ENCODE results near the gene WAPL. TPM values are rescaled to one million over a fixed set of nuclear protein-coding genes. Genes with fewer than 3 reads are reported as not detected.

Gene WAPL
- polyA plus RNA-seq, 1 donor from 2014 or later: 30.6 TPM

DNA sequence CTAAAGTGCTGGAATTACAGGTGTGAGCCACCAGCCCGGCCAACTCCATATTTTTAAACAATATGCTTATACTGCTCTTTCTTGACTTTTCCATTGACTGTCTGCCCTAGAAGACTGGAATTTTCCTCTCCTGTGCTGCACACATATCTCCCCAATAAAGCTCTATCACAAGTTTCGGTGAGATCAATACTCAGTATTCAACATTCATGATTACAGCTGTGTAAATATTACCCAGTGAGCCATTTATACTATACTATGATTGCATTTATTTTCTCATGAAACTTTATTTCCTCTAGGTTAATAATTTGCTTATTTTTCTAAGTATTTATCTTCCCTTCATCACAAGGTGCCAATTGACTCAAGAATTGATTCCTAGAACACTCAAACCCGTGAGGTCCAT lies 106.5 kb downstream of the WAPL start:
- no peaks in the 10 kb centered on the region for H3K27me3 ChIP-seq (ENCODE audit: insufficient read depth, low read depth, low read length)

GRCh38 chr10:86413046-86413728 lies 108.4 kb downstream of the WAPL start:
- Histone ChIP-seq H2AFZ (ENCODE audit: low read depth, low read length) (no peak overlapping the region), H3K9ac (ENCODE audit: low read length) (no peak overlapping the region), H3F3A (ENCODE audit: insufficient read depth, low read length, poor library complexity, severe bottlenecking) (no peaks in the 10 kb centered on the region), H3K9me2 (ENCODE audit: insufficient read depth, low read length) (no peaks in the 10 kb centered on the region), H3K4me2 (ENCODE audit: low read length) (no peak overlapping the region), H3K27me3 (ENCODE audit: insufficient read depth, low read depth, low read length) (no peaks in the 10 kb centered on the region), H4K20me1 (ENCODE audit: insufficient read depth) (no peaks in the 10 kb centered on the region), H3K36me3 (ENCODE audit: insufficient read depth, low read length) (no peaks in the 10 kb centered on the region), H3K9me3 (ENCODE audit: low read length) (peaks cover 5% of the 10 kb centered on the region), H3K27ac (ENCODE audit: low read length) (no peak overlapping the region), H3K79me2 (replicated peaks; ENCODE audit: insufficient read depth, low read length) (no peaks in the 10 kb centered on the region), H3K4me3 (ENCODE audit: low read length) (no peak overlapping the region)
- no peak for TF ChIP-seq SMC3 (conservative IDR thresholded peaks at IDR 0.05; ENCODE audit: poor library complexity)
- no peak for TF ChIP-seq EP300 (conservative IDR thresholded peaks at IDR 0.05; ENCODE audit: poor library complexity, severe bottlenecking)
- no peak for TF ChIP-seq RAD21 (conservative IDR thresholded peaks at IDR 0.05)
- TF ChIP-seq REST (IDR thresholded peaks at IDR 0.05; ENCODE audit: borderline replicate concordance): no peak
- TF ChIP-seq POLR2AphosphoS5 (IDR thresholded peaks at IDR 0.05): no peak
- TF ChIP-seq CTCF (IDR thresholded peaks at IDR 0.05; ENCODE audit: poor library complexity, severe bottlenecking): no peak

More for the DNA sequence above, 106.5 kb downstream of the WAPL start:
- Histone ChIP-seq H3K79me2 (replicated peaks; ENCODE audit: insufficient read depth, low read length) (no peaks in the 10 kb centered on the region), H3K4me2 (ENCODE audit: low read length) (no peak overlapping the region), H4K20me1 (ENCODE audit: insufficient read depth) (no peaks in the 10 kb centered on the region), H3F3A (ENCODE audit: insufficient read depth, low read length, poor library complexity, severe bottlenecking) (no peaks in the 10 kb centered on the region), H3K9me2 (ENCODE audit: insufficient read depth, low read length) (no peaks in the 10 kb centered on the region), H3K27ac (ENCODE audit: low read length) (no peak overlapping the region), H3K36me3 (ENCODE audit: insufficient read depth, low read length) (no peaks in the 10 kb centered on the region), H3K9ac (ENCODE audit: low read length) (no peak overlapping the region), H2AFZ (ENCODE audit: low read depth, low read length) (no peak overlapping the region), H3K4me3 (ENCODE audit: low read length) (no peak overlapping the region), H3K9me3 (ENCODE audit: low read length) (peaks cover 5% of the 10 kb centered on the region)
- TF ChIP-seq RAD21 (conservative IDR thresholded peaks at IDR 0.05) (no peak), MXI1 (conservative IDR thresholded peaks at IDR 0.05; ENCODE audit: poor library complexity, severe bottlenecking) (no peak), REST (IDR thresholded peaks at IDR 0.05; ENCODE audit: borderline replicate concordance) (no peak), EZH2 (IDR thresholded peaks at IDR 0.05; ENCODE audit: borderline replicate concordance, insufficient read depth, low read length, poor library complexity, severe bottlenecking) (no peak), TAF1 (IDR thresholded peaks at IDR 0.05; ENCODE audit: low read depth) (no peak), CTCF (IDR thresholded peaks at IDR 0.05; ENCODE audit: poor library complexity, severe bottlenecking) (no peak), POLR2AphosphoS5 (IDR thresholded peaks at IDR 0.05) (no peak)

Measured in neural cell (in vitro differentiated cells).